HG02852 (cell line): ENCODE data around the gene PCDHAC2.

Experiments used
- ATAC-seq: cut with Tn5 transposase; IDR thresholded peaks from one replicate; pipeline ENCODE4 v1.9.1; 2021; ENCODE audit warnings: mild to moderate bottlenecking, moderate library complexity; ENCODE audit not compliant: unreplicated experiment

The PCDHAC2 gene

GRCh38 chr5:140982083-140982716 lies 15.9 kb downstream of the PCDHAC2 start:
- no peak for ATAC-seq

GRCh38 chr5:140986117-140986521 lies 19.8 kb downstream of the PCDHAC2 start:
- no peak for ATAC-seq

DNA sequence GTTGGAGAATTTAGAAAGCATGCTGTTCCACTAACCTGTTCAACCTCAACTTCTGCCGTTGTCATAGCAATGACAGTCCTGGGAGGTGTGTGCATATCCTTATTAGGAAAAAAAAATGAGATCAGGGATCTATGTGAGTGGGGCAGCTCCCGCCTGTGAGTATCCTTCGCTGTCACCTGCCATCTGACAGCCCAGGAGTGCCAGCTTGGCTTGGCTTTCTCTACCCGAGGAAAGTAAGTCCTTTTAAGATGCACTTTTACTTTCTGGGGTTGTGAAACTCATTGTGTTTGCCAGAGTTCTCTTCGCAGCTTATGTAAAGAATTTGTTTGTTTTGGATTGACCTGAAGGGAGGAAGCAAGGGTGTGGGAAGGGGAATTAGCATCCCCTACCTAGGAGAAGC lies 21.8 kb downstream of the PCDHAC2 start:
- no peak for ATAC-seq

- ATAC-seq = no peak
Observed at GRCh38 chr5:140988608-140989007, 22.3 kb downstream of the PCDHAC2 start.

GRCh38 chr5:140989254-140990020 lies 23.2 kb downstream of the PCDHAC2 start:
- no peak for ATAC-seq

DNA sequence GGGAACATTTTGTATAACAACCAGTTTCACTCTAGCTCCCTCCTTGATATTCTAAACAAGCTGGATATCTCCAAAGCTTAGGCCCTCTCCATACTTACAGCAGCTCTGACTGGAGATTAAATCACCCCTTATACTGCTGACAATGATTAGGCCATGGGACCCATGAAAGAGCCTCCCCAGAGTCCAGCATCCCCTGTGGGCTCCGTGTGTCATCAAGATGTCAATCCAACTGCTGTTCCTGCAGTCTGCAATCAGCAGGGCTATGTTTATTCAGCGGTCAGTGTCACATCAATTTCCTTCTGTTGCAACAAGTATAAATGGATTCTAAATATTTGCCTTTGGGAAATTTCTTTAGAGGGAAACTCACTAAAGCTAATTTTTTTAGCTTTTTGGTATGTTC lies 26.6 kb downstream of the PCDHAC2 start:
- no peak for ATAC-seq

DNA sequence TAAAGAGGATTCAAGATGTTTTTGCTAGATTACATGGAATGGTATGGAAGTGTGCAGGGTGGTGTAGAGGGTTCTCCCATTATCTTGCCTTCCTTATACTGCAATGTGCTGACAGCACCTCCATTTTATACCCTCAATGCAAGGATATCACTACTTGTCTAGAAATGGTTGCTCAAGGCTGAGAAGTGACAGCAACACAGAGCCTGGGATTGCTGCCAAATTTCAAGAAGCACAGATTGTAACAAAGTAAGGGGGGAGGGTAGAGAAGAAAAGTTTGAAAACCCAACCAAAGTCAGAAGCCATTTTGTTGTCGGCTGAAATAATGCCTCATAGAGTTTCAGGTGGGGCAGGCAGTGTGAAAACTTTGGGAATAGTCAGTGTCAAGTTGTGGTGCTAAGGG lies 29.8 kb downstream of the PCDHAC2 start:
- ATAC-seq = no peak

GRCh38 chr5:140998921-140999410 lies 32.7 kb downstream of the PCDHAC2 start:
- no peak for ATAC-seq

GRCh38 chr5:141001446-141001843 lies 35.2 kb downstream of the PCDHAC2 start:
- ATAC-seq = no peak

GRCh38 chr5:141001844-141002604 lies 35.7 kb downstream of the PCDHAC2 start:
- ATAC-seq = no peak

GRCh38 chr5:141002605-141002965 lies 36.3 kb downstream of the PCDHAC2 start:
- no peak for ATAC-seq

GRCh38 chr5:141003031-141003430 lies 36.8 kb downstream of the PCDHAC2 start:
- no peak for ATAC-seq

GRCh38 chr5:141003791-141004611 lies 37.7 kb downstream of the PCDHAC2 start:
- no peak for ATAC-seq

GRCh38 chr5:141007791-141008190 lies 41.5 kb downstream of the PCDHAC2 start:
- no peak for ATAC-seq

GRCh38 chr5:141010047-141010793 lies 43.9 kb downstream of the PCDHAC2 start:
- no peak for ATAC-seq

DNA sequence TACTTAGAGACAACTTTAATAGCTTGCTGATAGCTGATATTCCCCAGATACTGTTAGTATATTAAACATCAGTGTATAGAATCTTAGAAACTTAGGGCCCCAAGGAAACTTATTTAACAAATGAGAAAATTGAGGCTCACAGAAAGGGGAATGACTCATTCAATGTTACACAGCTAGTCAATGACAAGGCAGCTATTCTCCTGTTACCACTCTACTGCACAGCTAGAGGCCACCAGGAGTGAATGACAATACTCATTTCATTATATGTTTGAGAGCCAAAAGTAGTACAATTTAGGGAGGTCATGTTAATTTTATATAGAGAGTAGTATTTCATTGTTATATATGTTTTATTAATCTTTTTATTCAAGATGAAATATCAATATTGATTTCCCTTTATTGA lies 51.7 kb downstream of the PCDHAC2 start:
- ATAC-seq = no peak
